GM12878 (cell line): ENCODE results near the gene DTX3. TPM values are rescaled to one million over a fixed set of nuclear protein-coding genes. Genes with fewer than 3 reads are reported as not detected.

Source experiments
- ATAC-seq: fragments of 200-7000 bp; cut with Tn5 transposase; 3 replicates; pipeline ENCODE4 v1.9.1; 2020; ENCODE audit warnings: mild to moderate bottlenecking, moderate library complexity
- BruUV-seq: library from RNA; stranded (reverse); fragments of 400-500 nt; replicated peaks from 2 replicates; lab custom pipeline; 2021; lab: Mats Ljungman, UMichigan
- CTCF ChIA-PET: fragments of 300-600 bp; sonication (Branson Sonifier 250); formaldehyde crosslinking; extraction: SDS; loops from one replicate; lab custom pipeline; 2021; ENCODE audit warnings: inconsistent platforms; lab: Yijun Ruan, JAX
- POLR2A ChIA-PET: fragments of 350-600 bp; formaldehyde crosslinking; extraction: SDS; loops from one replicate; lab custom pipeline; 2021; ENCODE audit warnings: inconsistent platforms; lab: Charles Lee
- RAD21 ChIA-PET: fragments of 300-600 bp; sonication (Branson Sonifier 250); formaldehyde crosslinking; loops from one replicate; lab custom pipeline; 2023; ENCODE audit warnings: antibody characterized with exemption; ENCODE audit not compliant: unreplicated experiment; lab: Charles Lee
- SMC1A ChIA-PET: fragments of 300-600 bp; sonication (Branson Sonifier 250); formaldehyde crosslinking; loops from one replicate; lab custom pipeline; 2023; ENCODE audit not compliant: unreplicated experiment, uncharacterized antibody; lab: Charles Lee
- DNase-seq: peaks from one replicate; pipeline ENCODE4 v3.0.0-alpha.2; 2011; ENCODE audit warnings: low read depth, low spot score
- FAIRE-seq: peaks from 3 replicates; lab custom pipeline; 2011; peaks lifted over from hg19 to GRCh38; lab: Jason Lieb, UNC
- H2AFZ ChIP-seq: 2 replicates; pipeline ENCODE4 v1.6.0; 2011; ENCODE audit warnings: low read depth, low read length, control low read depth; ENCODE audit not compliant: control insufficient read depth
- H3K27ac ChIP-seq: 2 replicates; pipeline ENCODE4 v1.5.1; 2011; ENCODE audit warnings: control low read depth; ENCODE audit not compliant: control insufficient read depth, insufficient read depth
- H3K27me3 ChIP-seq, 2 experiments: replicated peaks in 1 of 2; 2 replicates each; pipeline versions ENCODE4 v1.6.0 to v1.6.1; 2011; ENCODE audit warnings: low read length in 1 of 2; ENCODE audit not compliant: control insufficient read depth in 2 of 2, insufficient read depth in 2 of 2
- H3K36me3 ChIP-seq, 2 experiments: 2 replicates each; pipeline ENCODE4 v1.5.1; 2011; ENCODE audit warnings: low read length in 1 of 2; ENCODE audit not compliant: control insufficient read depth in 2 of 2, insufficient read depth in 2 of 2
- H3K4me1 ChIP-seq: 2 replicates; pipeline ENCODE4 v1.6.1; 2011; ENCODE audit warnings: mild to moderate bottlenecking, low read length, moderate library complexity, mixed read lengths; ENCODE audit not compliant: control insufficient read depth, insufficient read depth
- H3K4me2 ChIP-seq: 2 replicates; pipeline ENCODE4 v1.6.0; 2011; ENCODE audit warnings: control low read depth; ENCODE audit not compliant: control insufficient read depth, insufficient read depth
- H3K4me3 ChIP-seq: fragments of 200-600 bp; sonication (generic); 2 replicates; pipeline ENCODE4 v1.5.1; 2016
- H3K79me2 ChIP-seq: 2 replicates; pipeline ENCODE4 v1.6.0; 2011; ENCODE audit warnings: low read length; ENCODE audit not compliant: control insufficient read depth, insufficient read depth
- H3K9ac ChIP-seq: 2 replicates; pipeline ENCODE4 v1.8.0; 2011; ENCODE audit warnings: low read length, control low read depth, mixed read lengths; ENCODE audit not compliant: control insufficient read depth, insufficient read depth
- H3K9me3 ChIP-seq: replicated peaks from 3 replicates; pipeline ENCODE4 v1.5.1; 2011; ENCODE audit warnings: mild to moderate bottlenecking, low read length; ENCODE audit not compliant: control insufficient read depth, insufficient read depth
- H4K20me1 ChIP-seq: 2 replicates; pipeline ENCODE4 v1.6.0; 2011; ENCODE audit not compliant: control insufficient read depth, insufficient read depth
- BMI1 ChIP-seq: fragments of 450-650 bp; IDR thresholded peaks from 2 replicates; pipeline ENCODE4 v1.6.1; 2016; ENCODE audit warnings: mild to moderate bottlenecking, moderate library complexity, borderline replicate concordance
- CEBPZ ChIP-seq: fragments of 150-350 bp; IDR thresholded peaks from 2 replicates; pipeline ENCODE4 v1.6.1; 2016; ENCODE audit warnings: low read depth, low read length
- HDGF ChIP-seq: fragments of 450-650 bp; IDR thresholded peaks from 2 replicates; pipeline ENCODE4 v1.6.1; 2016; ENCODE audit warnings: antibody characterized with exemption
- KAT2A ChIP-seq: conservative IDR thresholded peaks from 2 replicates; pipeline ENCODE4 v1.6.1; 2011; ENCODE audit warnings: low read depth, low read length; ENCODE audit not compliant: control insufficient read depth
- PKNOX1 ChIP-seq: fragments of 450-650 bp; IDR thresholded peaks from 2 replicates; pipeline ENCODE4 v1.6.1; 2016; ENCODE audit warnings: mild to moderate bottlenecking
- RFX5 ChIP-seq: IDR thresholded peaks from 2 replicates; pipeline ENCODE4 v1.6.1; 2011; ENCODE audit warnings: low read depth, low read length, improper control_type of control experiment
- SMAD1 ChIP-seq: fragments of 450-650 bp; IDR thresholded peaks from 2 replicates; pipeline ENCODE4 v1.6.1; 2018; ENCODE audit warnings: mild to moderate bottlenecking, low read depth; ENCODE audit not compliant: partially characterized antibody
- SMC3 ChIP-seq: IDR thresholded peaks from 2 replicates; pipeline ENCODE4 v1.6.1; 2011; ENCODE audit warnings: low read length, improper control_type of control experiment, borderline replicate concordance
- SUPT20H ChIP-seq: IDR thresholded peaks from 2 replicates; pipeline ENCODE4 v1.6.1; 2011; ENCODE audit warnings: low read depth, mild to moderate bottlenecking, low read length, moderate library complexity, borderline replicate concordance; ENCODE audit not compliant: control insufficient read depth
- TCF12 ChIP-seq: IDR thresholded peaks from 2 replicates; pipeline ENCODE4 v1.6.1; 2011; ENCODE audit warnings: low read depth, mild to moderate bottlenecking, low read length
- ZNF622 ChIP-seq: fragments of 450-650 bp; IDR thresholded peaks from 2 replicates; pipeline ENCODE4 v1.6.1; 2017; ENCODE audit warnings: mild to moderate bottlenecking, inconsistent platforms
- WGBS: methylation state at CpG from one replicate; pipeline ENCODE4 v1.1.6; 2016; ENCODE audit warnings: low lambda C conversion rate; ENCODE audit not compliant: insufficient replicate concordance, insufficient coverage; ENCODE audit errors: missing lambda C conversion rate; 5-methylcytosine and 5-hydroxymethylcytosine counted together
- in situ Hi-C: fragments of 300-500 bp; cut with MboI; formaldehyde crosslinking; loops from 9 replicates; pipeline ENCODE4 v1.14.3; 2018; ENCODE audit warnings: mixed read lengths
- intact Hi-C: fragments of 100-400 bp; cut with micrococcal nuclease; formaldehyde crosslinking; loops from one replicate; pipeline ENCODE4 v1.14.2; 2022; ENCODE audit not compliant: unreplicated experiment
- polyA plus RNA-seq, 11 experiments: library from polyadenylated mRNA; depleted of rRNA in 4 of 11; unstranded in 6 of 11; stranded (reverse) in 5 of 11; fragments of >200 nt; fragmentation: Nextera tagmentation in 4 of 11; fragmentation: Illumina TruSeq in 1 of 11; extraction: Ambion mirVana in 4 of 11; extraction: Trizol in 1 of 11; gene quantifications; 1 replicate in 1 of 11; 2 replicates in 10 of 11; pipeline versions ENCODE4 v1.2.1 to v1.2.3, GENCODE V29; 2011 to 2016; ENCODE audit warnings: inconsistent platforms in 2 of 11, missing spikeins in 2 of 11, low read depth in 1 of 11
- total RNA-seq, 4 experiments: library from RNA; depleted of rRNA in 3 of 4; stranded (reverse); fragments of >200 nt in 3 of 4; fragmentation: Illumina TruSeq in 1 of 4; extraction: Trizol in 1 of 4; gene quantifications; 2 replicates each; pipeline versions ENCODE4 v1.2.1 to v1.2.3, GENCODE V29; 2013 to 2021
- TF ChIP-seq, protein P1 (sequence below): fragments of 450-650 bp; conservative IDR thresholded peaks from 2 replicates; pipeline ENCODE4 v1.6.1; 2017; ENCODE audit warnings: mild to moderate bottlenecking, moderate library complexity

Gene DTX3
- total and polyA plus RNA-seq, 10 of the 15 experiments (the other 5 are each of a cell fraction or from before 2014, with no cell fraction given) = 1.1 to 13.6 (median 5.6) TPM

DNA sequence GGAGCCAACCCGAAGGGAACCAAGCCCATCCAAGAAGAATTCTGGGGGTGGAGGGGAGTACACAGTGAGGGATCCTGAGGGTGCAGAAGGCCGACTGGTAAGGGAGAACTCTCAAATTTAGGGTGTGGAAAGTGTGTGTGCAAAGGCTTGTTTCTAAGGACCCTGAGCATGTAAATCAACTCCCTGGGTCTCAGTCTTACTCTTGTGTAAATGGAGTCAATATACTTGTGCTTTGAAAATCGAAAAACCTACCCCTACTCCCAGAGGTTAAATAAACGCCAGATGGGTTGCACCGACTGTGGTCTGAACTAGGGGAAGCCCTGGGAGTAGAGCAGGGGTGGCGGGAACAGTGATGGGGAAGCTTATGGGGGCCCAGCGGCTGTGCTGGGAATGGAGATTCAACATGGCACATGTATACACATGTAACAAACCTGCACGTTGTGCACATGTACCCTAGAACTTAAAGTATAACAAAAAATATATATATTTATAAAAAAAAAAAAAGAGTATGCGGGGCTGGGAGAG is 22.4 kb downstream of the DTX3 start:
- H3K9ac ChIP-seq = no peak overlapping the region
- H2AFZ ChIP-seq = no peak overlapping the region
- no peak for ATAC-seq
- TF ChIP-seq SMAD1 (no peak), SUPT20H (no peak), ZNF622 (no peak), RFX5 (no peak), BMI1 (no peak), SMC3 (no peak), CEBPZ (no peak), KAT2A (no peak), TCF12 (no peak), HDGF (no peak), PKNOX1 (no peak)
- TF ChIP-seq, protein P1, sequence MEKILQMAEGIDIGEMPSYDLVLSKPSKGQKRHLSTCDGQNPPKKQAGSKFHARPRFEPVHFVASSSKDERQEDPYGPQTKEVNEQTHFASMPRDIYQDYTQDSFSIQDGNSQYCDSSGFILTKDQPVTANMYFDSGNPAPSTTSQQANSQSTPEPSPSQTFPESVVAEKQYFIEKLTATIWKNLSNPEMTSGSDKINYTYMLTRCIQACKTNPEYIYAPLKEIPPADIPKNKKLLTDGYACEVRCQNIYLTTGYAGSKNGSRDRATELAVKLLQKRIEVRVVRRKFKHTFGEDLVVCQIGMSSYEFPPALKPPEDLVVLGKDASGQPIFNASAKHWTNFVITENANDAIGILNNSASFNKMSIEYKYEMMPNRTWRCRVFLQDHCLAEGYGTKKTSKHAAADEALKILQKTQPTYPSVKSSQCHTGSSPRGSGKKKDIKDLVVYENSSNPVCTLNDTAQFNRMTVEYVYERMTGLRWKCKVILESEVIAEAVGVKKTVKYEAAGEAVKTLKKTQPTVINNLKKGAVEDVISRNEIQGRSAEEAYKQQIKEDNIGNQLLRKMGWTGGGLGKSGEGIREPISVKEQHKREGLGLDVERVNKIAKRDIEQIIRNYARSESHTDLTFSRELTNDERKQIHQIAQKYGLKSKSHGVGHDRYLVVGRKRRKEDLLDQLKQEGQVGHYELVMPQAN = no peak
- TF ChIP-seq, all 136 proteins: peak for 0
- in situ Hi-C loops (no loop called here), intact Hi-C loops (no loop called here)
- Histone ChIP-seq H3K27ac (no peak overlapping the region), H3K9me3 (no peaks in the 10 kb centered on the region), H4K20me1 (no peaks in the 10 kb centered on the region), H3K4me3 (no peak overlapping the region), H3K4me2 (no peak overlapping the region), H3K4me1 (no peaks in the 10 kb centered on the region), H3K36me3 (no peaks in the 10 kb centered on the region), H3K27me3 (peaks cover 23 to 28% of the 10 kb centered on the region in 2 experiments), H3K79me2 (no peaks in the 10 kb centered on the region)
- CTCF ChIA-PET = interaction anchor here (0.7 to 4.2 kb wide), 4 partner anchors 12 to 117 kb away, joined by 3 to 17 read pairs (median 4); partner anchors contain the start of genes ARHGEF25 and TSPAN31
- FAIRE-seq (no peak), DNase-seq (no peak)
- POLR2A ChIA-PET = no interaction called here
- no TSS peak for BruUV-seq
- RAD21 ChIA-PET = no interaction called here
- WGBS = 14% methylated on average over 9 of the region's 9 CpGs
- SMC1A ChIA-PET = interaction anchor here (1.5 kb wide), 1 partner anchor 13 kb away, joined by 4 read pairs; no protein-coding TSS in a partner anchor
